GM13977 (cell line): Measurements from ENCODE around the gene VENTX.

ENCODE experiments used
- DNase-seq: peaks from one replicate; pipeline ENCODE4 v3.0.0; 2012; ENCODE audit warnings: low spot score
- CTCF ChIP-seq: IDR thresholded peaks from 2 replicates; pipeline ENCODE4 v1.5.1; 2012; ENCODE audit warnings: mild to moderate bottlenecking, control low read depth; ENCODE audit not compliant: insufficient read depth; ENCODE audit errors: extremely low read depth, missing control alignments
- in situ Hi-C: fragments of 300-500 bp; cut with MboI; formaldehyde crosslinking; loops from one replicate; pipeline ENCODE4 v1.12.0; 2022; ENCODE audit warnings: low sequenced_read_pairs, low pct_unique_long_range_greater_than_20kb, mixed read lengths, inconsistent platforms; ENCODE audit not compliant: unreplicated experiment

Gene VENTX

GRCh38 chr10:133243593-133243992 lies 5.9 kb downstream of the VENTX start:
- in situ Hi-C loops = no loop called here
- no peak for TF ChIP-seq CTCF
- no peak for DNase-seq

- TF ChIP-seq CTCF = no peak
- in situ Hi-C loops = no loop called here
- no peak for DNase-seq
These were observed 8.0 kb downstream of the VENTX start for GRCh38 chr10:133245439-133246235.

GRCh38 chr10:133246236-133246626 lies 8.6 kb downstream of the VENTX start:
- in situ Hi-C loops = no loop called here
- no peak for TF ChIP-seq CTCF
- DNase-seq = no peak

- TF ChIP-seq CTCF = no peak
- DNase-seq = no peak
- in situ Hi-C loops = no loop called here
These were observed 10.2 kb downstream of the VENTX start for GRCh38 chr10:133247681-133248333.

GRCh38 chr10:133248334-133248715 lies 10.7 kb downstream of the VENTX start:
- no peak for TF ChIP-seq CTCF
- DNase-seq = no peak
- in situ Hi-C loops = no loop called here

GRCh38 chr10:133249094-133249780 lies 11.6 kb downstream of the VENTX start:
- TF ChIP-seq CTCF = peak; percentile 9
- DNase-seq = no peak
- in situ Hi-C loops = no loop called here
